ENCODE data around the gene DCUN1D5. TPM values are rescaled to one million over a fixed set of nuclear protein-coding genes. Genes with fewer than 3 reads are reported as not detected.
"Not testable (repeated sequence)": the region's sequence is repeated elsewhere in the genome, so short reads cannot be mapped to it uniquely, and the experiment has no call there.

The DCUN1D5 gene
- total RNA-seq, 1 donor from 2014 or later: 22.1 TPM

GRCh38 chr11:103055221-103055890 is 36.6 kb downstream of the DCUN1D5 start:
- DNase-seq (ENCODE audit: low spot score): no peak

- no peak for DNase-seq (ENCODE audit: low spot score)
Measured at GRCh38 chr11:103053997-103054396, 38.0 kb downstream of the DCUN1D5 start.

- no peak for DNase-seq (ENCODE audit: low spot score)
Measured at GRCh38 chr11:103051981-103052380, 40.0 kb downstream of the DCUN1D5 start.

GRCh38 chr11:103051151-103051801 is 40.7 kb downstream of the DCUN1D5 start:
- DNase-seq (ENCODE audit: low spot score): no peak

GRCh38 chr11:103050351-103050750 is 41.6 kb downstream of the DCUN1D5 start:
- DNase-seq (ENCODE audit: low spot score): no peak

GRCh38 chr11:103047837-103048236 is 44.1 kb downstream of the DCUN1D5 start:
- DNase-seq (ENCODE audit: low spot score): no peak

- DNase-seq (ENCODE audit: low spot score): no peak
Measured at GRCh38 chr11:103043826-103044678, 47.9 kb downstream of the DCUN1D5 start.

- no peak for DNase-seq (ENCODE audit: low spot score)
Measured at GRCh38 chr11:103042161-103042560, 49.8 kb downstream of the DCUN1D5 start.

- DNase-seq (ENCODE audit: low spot score): no peak
Measured at GRCh38 chr11:103035791-103036434, 56.0 kb downstream of the DCUN1D5 start.

GRCh38 chr11:103035216-103035615 is 56.7 kb downstream of the DCUN1D5 start:
- DNase-seq (ENCODE audit: low spot score): no peak

- DNase-seq (ENCODE audit: low spot score): no peak
Measured at GRCh38 chr11:103031834-103032233, 60.1 kb downstream of the DCUN1D5 start.

- DNase-seq (ENCODE audit: low spot score): no peak
Measured at GRCh38 chr11:103029401-103029800, 62.6 kb downstream of the DCUN1D5 start.

GRCh38 chr11:103028304-103029020 is 63.5 kb downstream of the DCUN1D5 start:
- not testable (repeated sequence) for DNase-seq (ENCODE audit: low spot score)

- DNase-seq (ENCODE audit: low spot score): no peak
Measured at GRCh38 chr11:103024086-103024485, 67.9 kb downstream of the DCUN1D5 start.

GRCh38 chr11:103016031-103016430 is 75.9 kb downstream of the DCUN1D5 start:
- DNase-seq (ENCODE audit: low spot score): no peak

- no peak for DNase-seq (ENCODE audit: low spot score)
Measured at GRCh38 chr11:103013421-103013820, 78.5 kb downstream of the DCUN1D5 start.

Other genes with a start within 250 kb of the DCUN1D5 start
- gene MMP3, start 248.6 kb downstream of the DCUN1D5 start, total RNA-seq: 1.5 TPM
- gene MMP12, start 217.2 kb downstream of the DCUN1D5 start, total RNA-seq: 0.29 TPM
- not detected for gene MMP13, start 136.4 kb downstream of the DCUN1D5 start, total RNA-seq
- gene DYNC2H1, start 17.3 kb upstream of the DCUN1D5 start, total RNA-seq: 16.6 TPM

Measured in mesenteric fat pad (tissue), 1 donor.